Natural killer cell (primary cell): ENCODE data around the gene AHRR. TPM values are rescaled to one million over a fixed set of nuclear protein-coding genes. Genes with fewer than 3 reads are reported as not detected.

Experiments
- ATAC-seq, 3 donors: fragments of 150-1000 bp in 2 of 3; fragments of 200-7000 bp in 1 of 3; cut with Tn5 transposase; 1 replicate in 1 of 3; 2 replicates in 2 of 3; pipeline ENCODE4 v1.10.0; 2021; ENCODE audit warnings: mild to moderate bottlenecking in 2 of 3, moderate library complexity in 2 of 3
- DNase-seq, 2 donors: peaks; one replicate each; pipeline versions ENCODE4 v3.0.0 to v3.0.0-alpha.2; 2013 to 2021; ENCODE audit warnings: mixed read lengths in 1 of 2
- H3K27ac ChIP-seq: one replicate; pipeline ENCODE4 v1.5.1; 2013; ENCODE audit warnings: mild to moderate bottlenecking, low read length
- H3K27me3 ChIP-seq: one replicate; pipeline ENCODE4 v1.6.1; 2013; ENCODE audit warnings: low read length; ENCODE audit not compliant: control insufficient read depth, insufficient read depth
- H3K36me3 ChIP-seq: one replicate; pipeline ENCODE4 v1.6.1; 2013; ENCODE audit warnings: low read length; ENCODE audit not compliant: control insufficient read depth, insufficient read depth
- H3K4me1 ChIP-seq: one replicate; pipeline ENCODE4 v1.6.1; 2013; ENCODE audit warnings: low read length; ENCODE audit not compliant: control insufficient read depth, insufficient read depth
- H3K4me3 ChIP-seq: one replicate; pipeline ENCODE4 v1.5.1; 2013; ENCODE audit warnings: low read length
- H3K9me3 ChIP-seq: one replicate; pipeline ENCODE4 v1.6.1; 2013; ENCODE audit warnings: low read length; ENCODE audit not compliant: control insufficient read depth, insufficient read depth
- H3K27ac Mint-ChIP-seq, 2 donors: one replicate each; pipeline ENCODE4 v1.8.0; 2022; ENCODE audit warnings: mild to moderate bottlenecking in 2 of 2, mixed read lengths in 2 of 2, moderate library complexity in 1 of 2
- H3K27me3 Mint-ChIP-seq, 2 donors: one replicate each; pipeline ENCODE4 v1.8.0; 2022; ENCODE audit warnings: low read depth in 2 of 2, mixed read lengths in 2 of 2
- H3K36me3 Mint-ChIP-seq: one replicate; pipeline ENCODE4 v1.8.0; 2022; ENCODE audit warnings: mixed read lengths
- H3K4me1 Mint-ChIP-seq, 2 donors: one replicate each; pipeline ENCODE4 v1.8.0; 2022; ENCODE audit warnings: mixed read lengths in 2 of 2
- H3K4me3 Mint-ChIP-seq: one replicate; pipeline ENCODE4 v1.8.0; 2022; ENCODE audit warnings: mild to moderate bottlenecking, moderate library complexity, mixed read lengths
- H3K9me3 Mint-ChIP-seq, 2 donors: one replicate each; pipeline ENCODE4 v1.8.0; 2022; ENCODE audit warnings: mixed read lengths in 2 of 2
- CTCF ChIP-seq: fragments of 200-600 bp; IDR thresholded peaks from one replicate; pipeline ENCODE4 v1.8.0; 2022; ENCODE audit warnings: antibody characterized with exemption
- WGBS: methylation state at CpG from one replicate; pipeline ENCODE4 v1.1.7; 2013; ENCODE audit warnings: missing lambda C conversion rate; ENCODE audit not compliant: insufficient coverage; 5-methylcytosine and 5-hydroxymethylcytosine counted together
- intact Hi-C: fragments of 100-400 bp; cut with micrococcal nuclease; formaldehyde crosslinking; loops from one replicate; pipeline ENCODE4 v1.14.2; 2022
- total RNA-seq, 4 donors: library from RNA; stranded (reverse); fragments of 120-200 nt in 1 of 4; gene quantifications; one replicate each; pipeline versions ENCODE4 v1.2.3 to v1.2.4, GENCODE V29; 2013 to 2022

AHRR gene
- total RNA-seq, 3 donors from 2014 or later (not counting 1 experiment from before 2014, with no cell fraction given), result 0.88 to 1.4 (median 1.2) TPM

DNA sequence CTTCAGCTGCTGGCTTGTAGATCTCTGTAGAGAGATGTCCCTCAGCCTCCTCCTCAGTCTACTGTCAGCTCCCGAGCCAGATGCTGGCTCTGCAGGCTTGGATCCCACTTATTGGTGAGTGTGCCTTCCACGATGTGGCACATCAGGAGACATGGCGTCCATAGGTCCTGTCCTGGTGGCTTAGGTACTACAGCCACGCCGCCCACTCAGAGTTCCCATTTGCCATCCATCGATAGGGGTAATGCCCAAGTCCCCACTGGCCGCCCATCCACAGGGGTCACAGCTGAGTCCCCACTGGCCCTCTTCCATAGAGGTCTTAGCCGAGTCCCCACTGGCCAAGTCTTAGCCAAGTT is 138.7 kb downstream of the AHRR start:
- Histone ChIP-seq H3K4me1 (peaks cover 10% of the 10 kb centered on the region), H3K36me3 (peaks cover 62% of the 10 kb centered on the region), H3K9me3 (no peaks in the 10 kb centered on the region), H3K27me3 (no peaks in the 10 kb centered on the region), H3K4me3 (no peak overlapping the region), H3K27ac (no peak overlapping the region)
- peaks cover 0 to 6% of the 10 kb centered on the region in 2 donors for H3K4me1 Mint-ChIP-seq
- H3K9me3 Mint-ChIP-seq, result no peaks in the 10 kb centered on the region
- WGBS, result 98% methylated on average over 8 of the region's 8 CpGs
- peaks cover 6% of the 10 kb centered on the region for H3K36me3 Mint-ChIP-seq
- no peak overlapping the region for H3K4me3 Mint-ChIP-seq
- intact Hi-C loops, result no loop called here
- ATAC-seq, result no peak
- TF ChIP-seq CTCF, result no peak
- no peak for DNase-seq
- H3K27me3 Mint-ChIP-seq, result no peaks in the 10 kb centered on the region
- H3K27ac Mint-ChIP-seq, result peak overlapping the region in 1 of 2 donors; percentile 35

- no peaks in the 10 kb centered on the region for H3K27me3 Mint-ChIP-seq
- Histone ChIP-seq H3K27me3 (no peaks in the 10 kb centered on the region), H3K4me1 (peaks cover 10% of the 10 kb centered on the region), H3K9me3 (no peaks in the 10 kb centered on the region), H3K4me3 (no peak overlapping the region), H3K36me3 (peaks cover 60% of the 10 kb centered on the region), H3K27ac (no peak overlapping the region)
- H3K4me1 Mint-ChIP-seq, result peaks cover 0 to 6% of the 10 kb centered on the region in 2 donors
- no peak overlapping the region for H3K27ac Mint-ChIP-seq
- no peaks in the 10 kb centered on the region for H3K9me3 Mint-ChIP-seq
- DNase-seq (no peak), ATAC-seq (no peak)
- peaks cover 6% of the 10 kb centered on the region for H3K36me3 Mint-ChIP-seq
- no peak overlapping the region for H3K4me3 Mint-ChIP-seq
- intact Hi-C loops, result no loop called here
- TF ChIP-seq CTCF, result no peak
- 98% methylated on average over 24 of the region's 24 CpGs for WGBS
Observed at GRCh38 chr5:462051-462481, 140.6 kb downstream of the AHRR start.

DNA sequence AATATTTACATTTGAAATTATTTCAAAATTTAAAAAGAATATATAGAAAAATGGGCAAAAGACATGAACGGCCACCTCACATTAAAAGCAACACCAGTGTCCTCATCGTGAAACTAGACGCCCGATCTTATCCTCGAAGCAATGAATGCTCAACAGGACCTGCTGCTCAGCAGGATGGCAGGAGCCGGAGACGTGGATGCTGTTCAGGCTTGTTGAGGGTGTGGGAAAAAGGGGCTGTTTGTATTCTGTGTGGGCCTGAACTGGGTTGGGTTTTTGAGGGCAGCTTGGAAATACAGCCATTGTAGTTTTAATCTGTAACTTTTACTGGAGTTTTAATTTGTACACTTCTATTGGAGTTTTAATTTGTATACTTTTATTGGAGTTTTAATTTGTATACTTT is 141.8 kb downstream of the AHRR start:
- H3K4me1 ChIP-seq, result peaks cover 10% of the 10 kb centered on the region
- Mint-ChIP-seq H3K27me3 (no peaks in the 10 kb centered on the region), H3K36me3 (peaks cover 6% of the 10 kb centered on the region), H3K9me3 (no peaks in the 10 kb centered on the region), H3K27ac (peak overlapping the region; percentile 40 to 68), H3K4me3 (no peak overlapping the region), H3K4me1 (peaks cover 0 to 6% of the 10 kb centered on the region in 2 donors)
- H3K4me3 ChIP-seq, result no peak overlapping the region
- H3K36me3 ChIP-seq, result peaks cover 49% of the 10 kb centered on the region
- no peaks in the 10 kb centered on the region for H3K9me3 ChIP-seq
- ATAC-seq (no peak), DNase-seq (no peak)
- no peak for TF ChIP-seq CTCF
- intact Hi-C loops, result no loop called here
- WGBS, result 97% methylated on average over 7 of the region's 7 CpGs
- no peaks in the 10 kb centered on the region for H3K27me3 ChIP-seq
- no peak overlapping the region for H3K27ac ChIP-seq

DNA sequence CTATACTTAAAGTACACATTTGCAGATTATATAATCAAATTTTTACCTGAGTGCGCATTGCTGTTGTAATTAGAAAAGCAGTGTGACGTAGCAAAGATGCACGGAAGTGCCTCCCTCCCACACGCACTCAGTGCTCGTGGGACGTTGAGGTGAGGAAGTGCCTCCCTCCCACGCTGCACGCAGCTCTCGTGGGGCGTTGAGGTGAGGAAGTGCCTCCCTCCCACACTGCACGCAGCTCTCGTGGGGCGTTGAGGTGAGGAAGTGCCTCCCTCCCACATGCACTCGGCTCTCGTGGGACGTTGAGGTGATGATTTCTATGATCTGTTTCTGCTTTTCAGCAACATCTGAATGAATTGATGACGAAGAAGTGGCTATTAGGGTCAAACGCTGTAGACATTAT is 142.4 kb downstream of the AHRR start:
- H3K27me3 Mint-ChIP-seq, result no peaks in the 10 kb centered on the region
- no peak overlapping the region for H3K4me3 ChIP-seq

More for the DNA sequence above, 142.4 kb downstream of the AHRR start:
- H3K9me3 ChIP-seq, result no peaks in the 10 kb centered on the region
- Mint-ChIP-seq H3K4me3 (no peak overlapping the region), H3K4me1 (peaks cover 0 to 6% of the 10 kb centered on the region in 2 donors), H3K27ac (peak overlapping the region in 1 of 2 donors; percentile 68), H3K9me3 (no peaks in the 10 kb centered on the region), H3K36me3 (peaks cover 6% of the 10 kb centered on the region)
- intact Hi-C loops, result no loop called here
- peaks cover 42% of the 10 kb centered on the region for H3K36me3 ChIP-seq
- no peaks in the 10 kb centered on the region for H3K27me3 ChIP-seq
- H3K27ac ChIP-seq, result peak overlapping the region; percentile 37
- TF ChIP-seq CTCF, result no peak
- ATAC-seq (peak in 2 of 3 donors; percentile 52 to 84), DNase-seq (peak in 1 of 2 donors; percentile 91)
- 50% methylated on average over 7 of the region's 18 CpGs for WGBS
- H3K4me1 ChIP-seq, result peaks cover 10% of the 10 kb centered on the region
